HG02981 (cell line): ENCODE results near the gene FAM210B.
"Not testable (repeated sequence)": the region's sequence is repeated elsewhere in the genome, so short reads cannot be mapped to it uniquely, and the experiment has no call there.

ENCODE experiments used
- ATAC-seq: cut with Tn5 transposase; IDR thresholded peaks from one replicate; pipeline ENCODE4 v1.9.1; 2021; ENCODE audit warnings: mild to moderate bottlenecking, moderate library complexity; ENCODE audit not compliant: unreplicated experiment

Gene FAM210B

GRCh38 chr20:56358600-56359211, at the start of gene FAM210B:
TSS of gene FAM210B (plus strand) at chr20:56358974. CDS start at chr20:56359006, 32 bp downstream.
- peak; percentile 99 for ATAC-seq

- ATAC-seq = no peak
Observed at GRCh38 chr20:56316051-56316450, 42.7 kb upstream of the FAM210B start.

GRCh38 chr20:56316483-56316882, 42.3 kb upstream of the FAM210B start:
- ATAC-seq = no peak

- no peak for ATAC-seq
Observed at GRCh38 chr20:56322681-56323080, 36.1 kb upstream of the FAM210B start.

GRCh38 chr20:56323206-56323605, 35.6 kb upstream of the FAM210B start:
- ATAC-seq = no peak

- ATAC-seq = no peak
Observed at GRCh38 chr20:56323656-56324055, 35.1 kb upstream of the FAM210B start.

GRCh38 chr20:56324806-56325205, 34.0 kb upstream of the FAM210B start:
- no peak for ATAC-seq

GRCh38 chr20:56328861-56329260, 29.9 kb upstream of the FAM210B start:
- no peak for ATAC-seq

- ATAC-seq = not testable (repeated sequence)
Observed at GRCh38 chr20:56336709-56337108, 22.1 kb upstream of the FAM210B start.

GRCh38 chr20:56342783-56343182, 16.0 kb upstream of the FAM210B start:
- no peak for ATAC-seq

- peak; percentile 74 for ATAC-seq
Observed at GRCh38 chr20:56343861-56344381, 14.9 kb upstream of the FAM210B start.

GRCh38 chr20:56345911-56346310, 12.9 kb upstream of the FAM210B start:
- ATAC-seq = no peak

GRCh38 chr20:56347628-56348304, 11.0 kb upstream of the FAM210B start:
- no peak for ATAC-seq

- no peak for ATAC-seq
Observed at GRCh38 chr20:56348305-56348693, 10.5 kb upstream of the FAM210B start.

- no peak for ATAC-seq
Observed at GRCh38 chr20:56348746-56349145, 10.0 kb upstream of the FAM210B start.

- no peak for ATAC-seq
Observed at GRCh38 chr20:56350842-56351241, 7.9 kb upstream of the FAM210B start.

- ATAC-seq = no peak
Observed at GRCh38 chr20:56352345-56353055, 6.3 kb upstream of the FAM210B start.

- ATAC-seq = no peak
Observed at GRCh38 chr20:56353356-56353755, 5.4 kb upstream of the FAM210B start.

- no peak for ATAC-seq
Observed at GRCh38 chr20:56358070-56358469, 704 bp upstream of the FAM210B start.

- ATAC-seq = peak; percentile 25
Observed at GRCh38 chr20:56359212-56360132, 698 bp downstream of the FAM210B start.
